OCI-LY7 (cell line): ENCODE data around the gene DLGAP1.

ENCODE experiments used
- EZH2phosphoT487 ChIP-seq: fragments of 200-600 bp; sonication (generic); IDR thresholded peaks from 2 replicates; pipeline ENCODE4 v1.6.1; 2018; ENCODE audit warnings: low read depth, borderline replicate concordance, mild to moderate bottlenecking, mixed run types, antibody characterized with exemption, low read length, moderate library complexity, mixed read lengths
- TF ChIP-seq, protein P1 (sequence below): fragments of 200-600 bp; sonication (generic); conservative IDR thresholded peaks from 2 replicates; pipeline ENCODE4 v1.5.1; 2014; ENCODE audit warnings: mild to moderate bottlenecking, antibody characterized with exemption, low read length, moderate library complexity, mixed read lengths

DNA sequence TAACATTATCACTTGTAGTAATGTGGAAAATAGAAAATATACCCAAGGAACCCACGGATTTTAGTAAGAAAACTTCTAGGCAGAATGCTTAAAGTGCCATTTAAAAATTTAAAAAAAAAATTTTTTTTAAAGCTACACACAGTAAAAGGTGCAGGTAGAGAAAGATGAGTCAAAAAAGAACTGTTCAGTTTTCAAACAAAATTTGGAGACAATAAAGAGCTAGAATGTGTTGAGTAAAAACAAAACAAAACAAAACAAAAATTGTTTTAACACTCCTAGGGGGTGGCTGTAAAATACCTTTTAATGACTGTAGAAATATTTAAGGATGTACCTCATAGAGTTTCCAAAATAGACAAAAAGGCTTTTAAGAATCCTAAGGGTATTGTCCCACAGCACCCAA is 793.1 kb downstream of the DLGAP1 start:
- TF ChIP-seq, protein P1, sequence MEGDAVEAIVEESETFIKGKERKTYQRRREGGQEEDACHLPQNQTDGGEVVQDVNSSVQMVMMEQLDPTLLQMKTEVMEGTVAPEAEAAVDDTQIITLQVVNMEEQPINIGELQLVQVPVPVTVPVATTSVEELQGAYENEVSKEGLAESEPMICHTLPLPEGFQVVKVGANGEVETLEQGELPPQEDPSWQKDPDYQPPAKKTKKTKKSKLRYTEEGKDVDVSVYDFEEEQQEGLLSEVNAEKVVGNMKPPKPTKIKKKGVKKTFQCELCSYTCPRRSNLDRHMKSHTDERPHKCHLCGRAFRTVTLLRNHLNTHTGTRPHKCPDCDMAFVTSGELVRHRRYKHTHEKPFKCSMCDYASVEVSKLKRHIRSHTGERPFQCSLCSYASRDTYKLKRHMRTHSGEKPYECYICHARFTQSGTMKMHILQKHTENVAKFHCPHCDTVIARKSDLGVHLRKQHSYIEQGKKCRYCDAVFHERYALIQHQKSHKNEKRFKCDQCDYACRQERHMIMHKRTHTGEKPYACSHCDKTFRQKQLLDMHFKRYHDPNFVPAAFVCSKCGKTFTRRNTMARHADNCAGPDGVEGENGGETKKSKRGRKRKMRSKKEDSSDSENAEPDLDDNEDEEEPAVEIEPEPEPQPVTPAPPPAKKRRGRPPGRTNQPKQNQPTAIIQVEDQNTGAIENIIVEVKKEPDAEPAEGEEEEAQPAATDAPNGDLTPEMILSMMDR: no peak
- no peak for TF ChIP-seq EZH2phosphoT487
